Prostate gland (tissue), 2 donors: Measurements from ENCODE around the gene LCN12.

ENCODE experiments used
- POLR2A ChIP-seq: fragments of 450-650 bp; IDR thresholded peaks from one replicate; pipeline ENCODE4 v1.6.1; 2016; ENCODE audit warnings: antibody characterized with exemption, mild to moderate bottlenecking
- POLR2AphosphoS5 ChIP-seq: sonication (generic); formaldehyde crosslinking; IDR thresholded peaks from one replicate; pipeline ENCODE4 v1.6.1; 2017; ENCODE audit warnings: antibody characterized with exemption
- TF ChIP-seq, protein P1 (sequence below), 4 experiments: fragments of 200-600 bp in 2 of 4; fragments of 450-650 bp in 2 of 4; sonication (generic) in 2 of 4; IDR thresholded peaks; 1 replicate in 3 of 4; 2 replicates in 1 of 4; pipeline ENCODE4 v1.5.1; 2016 to 2019; ENCODE audit warnings: antibody characterized with exemption in 4 of 4, mild to moderate bottlenecking in 2 of 4, moderate library complexity in 2 of 4

DNA sequence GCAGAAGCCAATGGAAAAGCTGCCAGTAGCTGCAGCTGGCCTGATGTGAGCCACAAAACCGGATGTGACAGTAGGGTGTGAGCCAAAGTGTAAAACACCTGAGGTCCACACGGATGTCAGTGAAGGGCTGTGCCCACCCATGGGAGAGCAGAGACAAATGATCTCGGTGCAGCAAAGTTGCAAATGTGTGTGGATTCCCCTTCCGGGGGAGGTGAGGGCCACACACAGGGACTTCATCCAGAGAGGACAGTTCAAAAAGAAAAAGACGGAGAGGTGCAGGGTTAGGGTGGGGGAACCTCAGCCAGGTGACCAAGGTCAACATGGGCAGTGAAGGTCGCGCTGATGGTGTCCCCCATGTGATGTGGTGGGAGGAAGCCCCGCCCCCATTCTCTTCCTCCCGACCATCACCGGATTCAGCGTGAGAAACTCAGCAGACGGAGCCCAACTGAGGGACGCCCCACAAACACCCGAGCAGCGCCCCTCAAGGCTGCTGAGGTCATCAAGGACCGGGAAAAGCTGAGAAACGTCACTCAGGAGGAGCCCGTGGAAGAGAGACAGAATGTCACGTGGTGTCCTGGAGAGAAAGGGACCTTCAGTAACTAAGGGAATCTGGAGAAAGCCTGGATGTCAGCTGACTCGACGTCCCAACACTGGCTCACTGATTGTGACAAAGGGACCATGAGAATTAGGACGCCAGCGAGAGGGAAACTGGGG lies 13.9 kb downstream of the LCN12 start:
- TF ChIP-seq POLR2AphosphoS5 (no peak), POLR2A (no peak)
- TF ChIP-seq, protein P1, sequence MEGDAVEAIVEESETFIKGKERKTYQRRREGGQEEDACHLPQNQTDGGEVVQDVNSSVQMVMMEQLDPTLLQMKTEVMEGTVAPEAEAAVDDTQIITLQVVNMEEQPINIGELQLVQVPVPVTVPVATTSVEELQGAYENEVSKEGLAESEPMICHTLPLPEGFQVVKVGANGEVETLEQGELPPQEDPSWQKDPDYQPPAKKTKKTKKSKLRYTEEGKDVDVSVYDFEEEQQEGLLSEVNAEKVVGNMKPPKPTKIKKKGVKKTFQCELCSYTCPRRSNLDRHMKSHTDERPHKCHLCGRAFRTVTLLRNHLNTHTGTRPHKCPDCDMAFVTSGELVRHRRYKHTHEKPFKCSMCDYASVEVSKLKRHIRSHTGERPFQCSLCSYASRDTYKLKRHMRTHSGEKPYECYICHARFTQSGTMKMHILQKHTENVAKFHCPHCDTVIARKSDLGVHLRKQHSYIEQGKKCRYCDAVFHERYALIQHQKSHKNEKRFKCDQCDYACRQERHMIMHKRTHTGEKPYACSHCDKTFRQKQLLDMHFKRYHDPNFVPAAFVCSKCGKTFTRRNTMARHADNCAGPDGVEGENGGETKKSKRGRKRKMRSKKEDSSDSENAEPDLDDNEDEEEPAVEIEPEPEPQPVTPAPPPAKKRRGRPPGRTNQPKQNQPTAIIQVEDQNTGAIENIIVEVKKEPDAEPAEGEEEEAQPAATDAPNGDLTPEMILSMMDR (IDR thresholded peaks at IDR 0.05): no peak
